Suppressor macrophage (primary cell): ENCODE results near the gene CPE.

Experiments
- DNase-seq, 4 experiments: peaks; one replicate each; pipeline ENCODE4 v3.0.0-alpha.2; 2020 to 2022

Gene CPE

GRCh38 chr4:165514739-165515138, 135.9 kb downstream of the CPE start:
- DNase-seq, result no peak

GRCh38 chr4:165515201-165515600, 136.4 kb downstream of the CPE start:
- no peak for DNase-seq

GRCh38 chr4:165516281-165516833, 137.5 kb downstream of the CPE start:
- no peak for DNase-seq

GRCh38 chr4:165517216-165517615, 138.4 kb downstream of the CPE start:
- DNase-seq, result no peak

GRCh38 chr4:165518024-165518616, 139.3 kb downstream of the CPE start:
- no peak for DNase-seq

- DNase-seq, result no peak
These were observed 139.9 kb downstream of the CPE start for GRCh38 chr4:165518686-165519085.

GRCh38 chr4:165519591-165519990, 140.8 kb downstream of the CPE start:
- no peak for DNase-seq

- DNase-seq, result no peak
These were observed 141.3 kb downstream of the CPE start for GRCh38 chr4:165520086-165520485.

- DNase-seq, result peak in 3 of 4 experiments; percentile 8 to 33 (median 18)
These were observed 143.2 kb downstream of the CPE start for GRCh38 chr4:165522050-165522449.

- DNase-seq, result no peak
These were observed 145.9 kb downstream of the CPE start for GRCh38 chr4:165524532-165525190.

GRCh38 chr4:165532976-165533375, 154.2 kb downstream of the CPE start:
- DNase-seq, result no peak

GRCh38 chr4:165537028-165537648, 158.3 kb downstream of the CPE start:
- DNase-seq, result peak; percentile 22 to 67 (median 46)

GRCh38 chr4:165539801-165540200, 161.0 kb downstream of the CPE start:
- DNase-seq, result no peak

- DNase-seq, result no peak
These were observed 161.5 kb downstream of the CPE start for GRCh38 chr4:165540206-165540830.

GRCh38 chr4:165541851-165542459, 163.1 kb downstream of the CPE start:
- no peak for DNase-seq

- no peak for DNase-seq
These were observed 163.7 kb downstream of the CPE start for GRCh38 chr4:165542476-165542875.
